H1 (cell line): ENCODE results near the gene ARPP19. TPM values are rescaled to one million over a fixed set of nuclear protein-coding genes. Genes with fewer than 3 reads are reported as not detected.
A peak's percentile ranks its signal among the peaks of the same experiment; 100 is the strongest.

ENCODE experiments used
- ASH2L ChIP-seq: fragments of 200-600, 300-600 bp; sonication (generic); IDR thresholded peaks from one replicate; pipeline ENCODE4 v1.7.1; 2017; ENCODE audit warnings: low read length
- ATF2 ChIP-seq: IDR thresholded peaks from 2 replicates; pipeline ENCODE4 v1.6.1; 2012; ENCODE audit warnings: low read length, inconsistent platforms
- CEBPB ChIP-seq: IDR thresholded peaks from 2 replicates; pipeline ENCODE4 v1.6.1; 2012; ENCODE audit warnings: low read depth, low read length
- CHD2 ChIP-seq: IDR thresholded peaks from 2 replicates; pipeline ENCODE4 v1.6.1; 2012; ENCODE audit warnings: low read length, improper control_type of control experiment
- CTBP2 ChIP-seq: IDR thresholded peaks from 2 replicates; pipeline ENCODE4 v1.7.0; 2011; ENCODE audit warnings: borderline replicate concordance, mild to moderate bottlenecking, moderate library complexity, mixed read lengths, low read length; ENCODE audit not compliant: insufficient read depth, insufficient read length
- EGR1 ChIP-seq: IDR thresholded peaks from 2 replicates; pipeline ENCODE4 v1.6.1; 2011; ENCODE audit warnings: low read depth, low read length, borderline replicate concordance
- EP300 ChIP-seq, 2 experiments: IDR thresholded peaks; 1 replicate in 1 of 2; 2 replicates in 1 of 2; pipeline ENCODE4 v1.6.1; 2011 to 2012; ENCODE audit warnings: low read depth in 2 of 2, low read length in 2 of 2, mild to moderate bottlenecking in 2 of 2, borderline replicate concordance in 1 of 2, inconsistent platforms in 1 of 2, moderate library complexity in 1 of 2
- HDAC2 ChIP-seq, 2 experiments: fragments of 300-600 bp in 1 of 2; sonication (generic) in 1 of 2; IDR thresholded peaks; 2 replicates each; pipeline ENCODE4 v1.6.1; 2011 to 2012; ENCODE audit warnings: low read depth in 2 of 2, low read length in 2 of 2, mild to moderate bottlenecking in 2 of 2, moderate library complexity in 2 of 2, borderline replicate concordance in 1 of 2, inconsistent platforms in 1 of 2
- KDM1A ChIP-seq: fragments of 200-600, 300-600 bp; sonication (generic); IDR thresholded peaks from 2 replicates; pipeline ENCODE4 v1.7.1; 2016; ENCODE audit warnings: mild to moderate bottlenecking, low read length, borderline replicate concordance
- KDM4A ChIP-seq: IDR thresholded peaks from one replicate; pipeline ENCODE4 v1.7.1; 2012; ENCODE audit warnings: low read depth, mild to moderate bottlenecking, moderate library complexity, low read length, inconsistent platforms; ENCODE audit not compliant: severe bottlenecking
- KDM5A ChIP-seq: fragments of 200-600 bp; IDR thresholded peaks from 2 replicates; pipeline ENCODE4 v1.7.1; 2012; ENCODE audit warnings: mild to moderate bottlenecking, low read length, inconsistent platforms, mixed read lengths
- NANOG ChIP-seq: IDR thresholded peaks from 2 replicates; pipeline ENCODE4 v1.6.1; 2011; ENCODE audit warnings: low read length, low read depth, mild to moderate bottlenecking, inconsistent platforms; ENCODE audit not compliant: insufficient read depth, poor library complexity, severe bottlenecking
- PHF8 ChIP-seq: fragments of 200-600 bp; sonication (generic); conservative IDR thresholded peaks from 2 replicates; pipeline ENCODE4 v1.7.1; 2012; ENCODE audit warnings: low read depth, mild to moderate bottlenecking, inconsistent platforms, low read length, moderate library complexity
- RAD21 ChIP-seq, 2 experiments: IDR thresholded peaks in 1 of 2; conservative IDR thresholded peaks in 1 of 2; 2 replicates each; pipeline ENCODE4 v1.6.1; 2011; ENCODE audit warnings: low read depth in 2 of 2, low read length in 2 of 2, improper control_type of control experiment in 1 of 2, inconsistent platforms in 1 of 2, mild to moderate bottlenecking in 1 of 2, moderate library complexity in 1 of 2
- SAP30 ChIP-seq: fragments of 300-600 bp; sonication (generic); IDR thresholded peaks from 2 replicates; pipeline ENCODE4 v1.7.1; 2012; ENCODE audit warnings: low read length, moderate library complexity, mild to moderate bottlenecking, inconsistent platforms; ENCODE audit not compliant: insufficient read depth, insufficient replicate concordance
- SIN3A ChIP-seq, 2 experiments: IDR thresholded peaks in 1 of 2; conservative IDR thresholded peaks in 1 of 2; 2 replicates each; pipeline ENCODE4 v1.6.1; 2011 to 2012; ENCODE audit warnings: low read length in 2 of 2, improper control_type of control experiment in 1 of 2, low read depth in 1 of 2, mild to moderate bottlenecking in 1 of 2
- TBP ChIP-seq: IDR thresholded peaks from 2 replicates; pipeline ENCODE4 v1.6.1; 2011; ENCODE audit warnings: low read depth, low read length, improper control_type of control experiment
- polyA plus RNA-seq, 7 experiments: library from polyadenylated mRNA; depleted of rRNA in 3 of 7; stranded (reverse) in 5 of 7; unstranded in 2 of 7; fragments of >200 nt in 5 of 7; fragments of 200-250 nt in 2 of 7; gene quantifications; 1 replicate in 5 of 7; 2 replicates in 1 of 7; 4 replicates in 1 of 7; pipeline versions ENCODE4 v1.2.1 to v1.2.3, GENCODE V29; 2011 to 2013; ENCODE audit warnings: missing spikeins in 2 of 7, mixed read lengths in 2 of 7
- total RNA-seq: library from RNA; stranded (reverse); fragmentation: NEBNext Ultra II Directional; extraction: Animal tissue kit (Norgen Biotek cat#: 25700); gene quantifications from 2 replicates; pipeline ENCODE4 v1.2.1, GENCODE V29; 2021

ARPP19 gene
- total and polyA plus RNA-seq, 2 of the 8 experiments (the other 6 are each of a cell fraction or from before 2014, with no cell fraction given), result 81.9 to 274 TPM

GRCh38 chr15:52568601-52569585 lies at the start of gene ARPP19 (continued):
- no peak for TF ChIP-seq CTBP2
- no peak for TF ChIP-seq KDM1A
- TF ChIP-seq ATF2, result peak; percentile 41; the same call in 1 of the 2 replicates
- TF ChIP-seq EP300 (IDR thresholded peaks at IDR 0.05; ENCODE audit: borderline replicate concordance in 1 of 2, low read depth in 2 of 2, low read length in 2 of 2), result peak in 1 of 2 experiments; percentile 56; a peak in 1 of 3 replicates
- TF ChIP-seq CHD2, result peak; percentile 62
- no peak for TF ChIP-seq EGR1
- peak; percentile 98 for TF ChIP-seq PHF8
- peak in 1 of 2 experiments; percentile 37; a peak in 2 of 4 replicates for TF ChIP-seq RAD21 (IDR thresholded peaks at IDR 0.05 in 1 of 2, conservative IDR thresholded peaks at IDR 0.05 in 1 of 2; ENCODE audit: low read depth in 2 of 2, low read length in 2 of 2)
- peak; percentile 91 for TF ChIP-seq ASH2L
- no peak for TF ChIP-seq NANOG
- TF ChIP-seq HDAC2 (IDR thresholded peaks at IDR 0.05; ENCODE audit: borderline replicate concordance in 1 of 2, low read depth in 2 of 2, low read length in 2 of 2), result 0 out of 4 replicates have a peak, but pooled peaks have one; percentile 22 to 27
- no peak; the same call in 1 of the 2 replicates for TF ChIP-seq KDM5A
- no peak for TF ChIP-seq CEBPB
- peak; percentile 78 for TF ChIP-seq TBP
- TF ChIP-seq SIN3A (conservative IDR thresholded peaks at IDR 0.05 in 1 of 2, IDR thresholded peaks at IDR 0.05 in 1 of 2; ENCODE audit: low read depth in 1 of 2, low read length in 2 of 2), result peak; percentile 33 to 54; a peak in 2 of 4 replicates
- peak; percentile 70 for TF ChIP-seq KDM4A
- TF ChIP-seq SAP30, result peak; percentile 4
